Transverse colon (tissue), 1 donor: ENCODE data around the gene JAZF1.

Source experiments
- EP300 ChIP-seq: sonication (generic); formaldehyde crosslinking; IDR thresholded peaks from one replicate; pipeline ENCODE4 v1.6.1; 2017; ENCODE audit warnings: antibody characterized with exemption, low read depth
- POLR2A ChIP-seq: fragments of 450-650 bp; IDR thresholded peaks from one replicate; pipeline ENCODE4 v1.6.1; 2016; ENCODE audit warnings: antibody characterized with exemption, mild to moderate bottlenecking, moderate library complexity

- TF ChIP-seq POLR2A = no peak
- TF ChIP-seq EP300 = no peak
Observed at GRCh38 chr7:27992097-27992496, 188.5 kb downstream of the JAZF1 start.
